ENCODE results near the gene KPNB1.

GRCh38 chr17:47711366-47712099, 61.8 kb downstream of the KPNB1 start:
- TF ChIP-seq ARNT (IDR thresholded peaks at IDR 0.05) (no peak), FOXA1 (IDR thresholded peaks at IDR 0.05) (no peak), FOXK2 (IDR thresholded peaks at IDR 0.05) (no peak), BHLHE40 (IDR thresholded peaks at IDR 0.05; ENCODE audit: borderline replicate concordance) (no peak), ZNF384 (IDR thresholded peaks at IDR 0.05) (no peak), L3MBTL2 (conservative IDR thresholded peaks at IDR 0.05) (no peak), LEF1 (IDR thresholded peaks at IDR 0.05; ENCODE audit: borderline replicate concordance) (no peak), CTBP1 (IDR thresholded peaks at IDR 0.05; ENCODE audit: borderline replicate concordance) (no peak), FOXM1 (IDR thresholded peaks at IDR 0.05; ENCODE audit: borderline replicate concordance) (no peak), TARDBP (IDR thresholded peaks at IDR 0.05) (no peak), ELF4 (IDR thresholded peaks at IDR 0.05) (no peak)
